SU-DHL-6 (cell line): ENCODE measurements around the gene PNPLA6.
A peak's percentile ranks its signal among the peaks of the same experiment; 100 is the strongest.

Experiments used
- H2AFZ ChIP-seq: fragments of 200-600 bp; sonication (generic); 2 replicates; pipeline ENCODE4 v1.6.1; 2014; ENCODE audit warnings: low read depth, mild to moderate bottlenecking, moderate library complexity, mixed read lengths, antibody characterized with exemption, low read length; ENCODE audit not compliant: severe bottlenecking
- H3F3A ChIP-seq: fragments of 200-600 bp; shearing (Covaris generic); 2 replicates; pipeline ENCODE4 v1.6.0; 2016; ENCODE audit warnings: antibody characterized with exemption, mild to moderate bottlenecking; ENCODE audit not compliant: insufficient read depth
- H3K27ac ChIP-seq: fragments of 200-600 bp; sonication (generic); 2 replicates; pipeline ENCODE4 v1.5.1; 2016; ENCODE audit warnings: low read depth, mild to moderate bottlenecking, low read length, moderate library complexity, mixed read lengths
- H3K27me3 ChIP-seq: fragments of 200-600 bp; sonication (generic), shearing (Covaris generic); 2 replicates; pipeline ENCODE4 v1.6.0; 2014; ENCODE audit warnings: mild to moderate bottlenecking, low read length
- H3K36me3 ChIP-seq: fragments of 200-600 bp; sonication (generic); 2 replicates; pipeline ENCODE4 v1.6.1; 2014; ENCODE audit warnings: mild to moderate bottlenecking, low read length, mixed read lengths
- H3K4me2 ChIP-seq: fragments of 300-600, 200-600 bp; shearing (Covaris generic), sonication (generic); 2 replicates; pipeline ENCODE4 v1.6.0; 2014; ENCODE audit warnings: low read length, low read depth, mild to moderate bottlenecking; ENCODE audit not compliant: poor library complexity, severe bottlenecking
- H3K4me3 ChIP-seq: fragments of 200-600 bp; sonication (generic); 2 replicates; pipeline ENCODE4 v1.5.1; 2014; ENCODE audit warnings: antibody characterized with exemption, low read length, mild to moderate bottlenecking, mixed read lengths; ENCODE audit not compliant: insufficient read depth, poor library complexity, severe bottlenecking
- H3K79me2 ChIP-seq: fragments of 200-600 bp; sonication (generic); 2 replicates; pipeline ENCODE4 v1.6.1; 2014; ENCODE audit warnings: mild to moderate bottlenecking, low read length, moderate library complexity; ENCODE audit not compliant: insufficient read depth
- H3K9ac ChIP-seq: fragments of 200-600 bp; sonication (generic); 2 replicates; pipeline ENCODE4 v1.7.0; 2014; ENCODE audit warnings: mild to moderate bottlenecking, low read length
- H3K9me2 ChIP-seq: fragments of 200-600 bp; sonication (generic); replicated peaks from 2 replicates; pipeline ENCODE4 v1.6.1; 2014; ENCODE audit warnings: low read length; ENCODE audit not compliant: insufficient read depth
- H3K9me3 ChIP-seq: fragments of 200-600 bp; sonication (generic); 2 replicates; pipeline ENCODE4 v1.6.1; 2014; ENCODE audit warnings: low read length, mixed read lengths; ENCODE audit not compliant: insufficient read depth
- H4K20me1 ChIP-seq: fragments of 200-600 bp; sonication (generic); 2 replicates; pipeline ENCODE4 v1.6.1; 2014; ENCODE audit warnings: low read depth, mild to moderate bottlenecking, antibody characterized with exemption, low read length, moderate library complexity, mixed read lengths
- EZH2phosphoT487 ChIP-seq: fragments of 200-600 bp; sonication (generic), shearing (Covaris generic); conservative IDR thresholded peaks from 2 replicates; pipeline ENCODE4 v1.6.1; 2018; ENCODE audit warnings: mild to moderate bottlenecking, antibody characterized with exemption, low read length, moderate library complexity, mixed read lengths
- TF ChIP-seq, protein P1 (sequence below): fragments of 200-600 bp; sonication (generic); IDR thresholded peaks from one replicate; pipeline ENCODE4 v1.5.1; 2017; ENCODE audit warnings: antibody characterized with exemption, mild to moderate bottlenecking, low read length, moderate library complexity; ENCODE audit not compliant: insufficient read depth, poor library complexity, severe bottlenecking

PNPLA6 gene

DNA sequence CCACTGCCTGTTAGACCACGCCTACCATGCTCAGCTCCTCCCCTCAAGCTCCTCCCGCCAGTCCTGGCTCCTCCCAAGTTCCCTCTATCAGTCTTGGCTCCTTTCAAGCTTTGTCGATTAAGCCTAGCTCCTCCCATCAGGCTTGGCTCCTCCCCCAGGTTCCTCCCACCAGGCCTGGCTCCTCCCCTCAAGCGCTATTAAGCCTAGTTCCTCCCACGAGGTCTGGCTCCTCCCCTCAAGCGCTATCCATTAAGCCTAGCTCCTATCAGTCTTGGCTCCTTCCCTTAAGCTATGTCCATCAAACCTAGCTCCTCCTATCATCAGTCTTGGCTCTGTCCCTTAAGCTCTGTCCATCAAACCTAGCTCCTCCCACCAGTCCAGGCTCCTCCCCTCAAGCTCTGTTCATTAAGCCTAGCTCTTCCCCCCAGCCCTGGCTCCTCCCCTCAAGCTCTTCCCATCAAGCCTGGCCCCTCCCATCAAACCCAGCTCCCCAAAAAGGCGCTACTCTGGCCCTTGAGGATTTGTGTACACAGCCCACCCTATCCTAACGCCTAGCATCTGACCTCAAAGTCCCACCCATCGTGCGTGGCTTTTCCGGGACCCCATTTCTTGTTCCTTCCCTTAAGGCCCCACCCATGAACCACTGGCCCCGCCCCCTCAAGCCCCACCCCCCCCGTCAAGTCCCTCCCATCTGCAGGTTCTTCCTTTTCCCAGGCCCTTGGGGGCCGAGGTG is 70.1 kb downstream of the PNPLA6 start:
- Histone ChIP-seq H3K9ac (no peak overlapping the region), H3K4me3 (no peak overlapping the region), H3K79me2 (no peaks in the 10 kb centered on the region), H3K9me3 (no peaks in the 10 kb centered on the region), H4K20me1 (no peaks in the 10 kb centered on the region), H3F3A (no peaks in the 10 kb centered on the region), H3K27me3 (no peaks in the 10 kb centered on the region), H3K9me2 (no peaks in the 10 kb centered on the region), H2AFZ (peak overlapping the region; percentile 54), H3K27ac (no peak overlapping the region), H3K36me3 (no peaks in the 10 kb centered on the region), H3K4me2 (no peak overlapping the region)
- TF ChIP-seq EZH2phosphoT487 = no peak
- TF ChIP-seq, protein P1, sequence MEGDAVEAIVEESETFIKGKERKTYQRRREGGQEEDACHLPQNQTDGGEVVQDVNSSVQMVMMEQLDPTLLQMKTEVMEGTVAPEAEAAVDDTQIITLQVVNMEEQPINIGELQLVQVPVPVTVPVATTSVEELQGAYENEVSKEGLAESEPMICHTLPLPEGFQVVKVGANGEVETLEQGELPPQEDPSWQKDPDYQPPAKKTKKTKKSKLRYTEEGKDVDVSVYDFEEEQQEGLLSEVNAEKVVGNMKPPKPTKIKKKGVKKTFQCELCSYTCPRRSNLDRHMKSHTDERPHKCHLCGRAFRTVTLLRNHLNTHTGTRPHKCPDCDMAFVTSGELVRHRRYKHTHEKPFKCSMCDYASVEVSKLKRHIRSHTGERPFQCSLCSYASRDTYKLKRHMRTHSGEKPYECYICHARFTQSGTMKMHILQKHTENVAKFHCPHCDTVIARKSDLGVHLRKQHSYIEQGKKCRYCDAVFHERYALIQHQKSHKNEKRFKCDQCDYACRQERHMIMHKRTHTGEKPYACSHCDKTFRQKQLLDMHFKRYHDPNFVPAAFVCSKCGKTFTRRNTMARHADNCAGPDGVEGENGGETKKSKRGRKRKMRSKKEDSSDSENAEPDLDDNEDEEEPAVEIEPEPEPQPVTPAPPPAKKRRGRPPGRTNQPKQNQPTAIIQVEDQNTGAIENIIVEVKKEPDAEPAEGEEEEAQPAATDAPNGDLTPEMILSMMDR = no peak

DNA sequence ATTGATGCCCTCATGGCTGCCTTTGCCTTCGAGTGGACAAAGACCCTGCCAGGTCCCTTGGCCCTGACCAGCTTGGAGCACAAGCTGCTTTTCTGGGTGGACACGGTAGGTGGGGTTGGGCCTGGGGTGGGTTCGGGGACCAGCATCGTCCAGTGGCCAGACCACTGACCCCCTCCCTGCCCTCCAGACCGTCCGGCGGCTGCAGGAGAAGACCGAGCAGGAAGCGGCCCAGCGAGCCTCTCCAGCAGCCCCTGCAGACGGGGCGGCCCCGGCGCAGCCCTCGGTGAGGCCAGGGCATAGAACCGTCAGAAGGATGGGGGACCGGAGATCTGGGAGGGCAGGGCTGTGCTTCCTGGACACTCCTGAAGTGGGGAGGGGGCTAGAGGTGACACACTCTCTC is 70.8 kb downstream of the PNPLA6 start:
- Histone ChIP-seq H3F3A (no peaks in the 10 kb centered on the region), H3K4me3 (no peak overlapping the region), H3K9ac (no peak overlapping the region), H3K4me2 (no peak overlapping the region), H3K36me3 (no peaks in the 10 kb centered on the region), H4K20me1 (no peaks in the 10 kb centered on the region), H3K27ac (no peak overlapping the region), H3K79me2 (no peaks in the 10 kb centered on the region), H3K9me3 (no peaks in the 10 kb centered on the region), H3K27me3 (no peaks in the 10 kb centered on the region), H3K9me2 (no peaks in the 10 kb centered on the region), H2AFZ (no peak overlapping the region)
- TF ChIP-seq, protein P1 = no peak
- no peak for TF ChIP-seq EZH2phosphoT487

DNA sequence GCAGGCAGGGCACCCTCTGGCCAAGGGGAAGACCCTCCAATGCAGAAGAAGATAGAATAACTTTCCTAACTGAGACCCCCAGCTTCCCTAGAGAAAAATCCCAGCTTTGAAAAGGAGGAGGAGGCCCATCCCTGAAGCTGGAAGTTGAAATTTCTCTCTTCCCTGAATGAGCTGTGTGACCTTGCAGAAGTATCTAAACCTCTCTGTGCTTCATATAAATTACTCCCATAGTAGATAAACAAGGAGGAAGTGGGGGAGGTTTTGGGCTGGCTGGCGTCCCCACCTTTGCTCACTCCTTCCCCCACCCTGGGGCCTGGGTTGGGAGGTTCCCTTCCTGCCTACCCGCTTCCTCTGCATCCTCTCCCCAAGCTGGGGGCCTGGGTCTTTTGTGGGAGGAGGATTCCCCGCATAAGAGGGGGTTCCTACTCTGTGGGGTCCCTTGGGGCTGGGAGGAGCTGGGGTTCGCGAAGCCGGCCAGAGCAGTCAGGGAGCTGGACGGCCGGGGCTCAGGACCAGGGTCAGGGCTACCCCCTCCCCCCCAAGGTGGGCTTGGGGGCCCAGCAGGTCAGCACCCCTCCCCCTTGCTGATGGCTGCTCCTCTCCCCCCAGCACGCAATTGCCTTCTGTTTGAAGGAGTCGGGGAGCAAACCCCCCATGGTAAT is 71.8 kb downstream of the PNPLA6 start:
- Histone ChIP-seq H3K79me2 (no peaks in the 10 kb centered on the region), H2AFZ (no peak overlapping the region), H3F3A (no peaks in the 10 kb centered on the region), H3K36me3 (no peaks in the 10 kb centered on the region), H3K4me3 (no peak overlapping the region), H3K27me3 (no peaks in the 10 kb centered on the region), H3K27ac (no peak overlapping the region), H3K4me2 (no peak overlapping the region), H3K9ac (no peak overlapping the region), H3K9me2 (no peaks in the 10 kb centered on the region), H4K20me1 (no peaks in the 10 kb centered on the region), H3K9me3 (no peaks in the 10 kb centered on the region)
- TF ChIP-seq, protein P1 = no peak
